T follicular helper cell (primary cell): ENCODE data around the gene MINDY4.

ENCODE experiments used
- DNase-seq: peaks from one replicate; pipeline ENCODE4 v3.0.0-alpha.2; 2020; ENCODE audit warnings: low read depth

The MINDY4 gene

DNA sequence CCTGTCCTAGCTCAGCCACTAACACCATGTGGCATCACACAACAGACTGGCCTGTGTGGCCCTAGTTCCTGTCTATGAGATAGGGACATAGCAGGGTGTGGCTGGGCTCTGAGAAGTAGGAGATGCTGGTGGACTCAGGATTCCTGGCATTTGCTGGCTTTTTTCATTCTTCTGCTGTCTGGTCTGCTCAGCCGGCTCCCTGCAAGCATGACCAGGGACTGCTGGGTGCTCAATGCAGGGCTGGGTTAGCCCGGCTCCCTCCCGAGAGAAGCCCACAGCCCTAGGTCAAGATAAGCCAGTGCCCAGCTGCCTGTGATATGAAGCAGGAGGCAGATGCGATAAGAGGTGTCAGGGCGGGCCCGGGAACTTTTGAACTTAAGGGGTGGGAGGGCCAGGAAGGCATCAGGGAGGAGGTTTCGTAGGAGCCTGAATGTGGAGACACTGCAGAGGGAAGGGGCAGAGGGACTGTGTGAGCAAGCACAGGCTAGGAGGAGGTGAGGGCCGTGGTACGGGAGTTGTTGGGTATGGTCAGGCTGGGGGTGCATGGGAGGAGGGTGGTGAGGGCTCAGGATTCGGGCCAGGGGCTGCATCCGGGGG, 143.9 kb downstream of the MINDY4 start:
- no peak for DNase-seq

DNA sequence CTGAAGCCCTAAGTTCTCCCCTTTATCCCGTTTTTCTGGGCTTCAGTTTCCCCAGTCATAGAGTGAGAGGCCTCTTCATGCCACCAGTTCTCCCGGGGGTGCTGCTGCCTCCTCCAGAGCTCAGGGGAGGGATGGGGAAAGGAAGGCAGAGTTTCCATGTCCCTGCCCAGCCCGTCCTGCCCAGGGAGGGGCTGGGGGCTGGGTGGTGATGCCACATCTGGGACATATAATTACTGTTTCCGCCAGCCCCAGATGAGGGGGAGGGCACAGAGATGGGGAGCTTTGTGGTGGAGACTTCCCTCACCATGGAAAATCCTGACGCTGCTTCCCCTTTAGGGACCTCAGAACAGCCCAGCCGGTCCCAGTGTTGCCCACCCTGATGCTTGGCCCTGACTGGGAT, 144.5 kb downstream of the MINDY4 start:
- DNase-seq: no peak

DNA sequence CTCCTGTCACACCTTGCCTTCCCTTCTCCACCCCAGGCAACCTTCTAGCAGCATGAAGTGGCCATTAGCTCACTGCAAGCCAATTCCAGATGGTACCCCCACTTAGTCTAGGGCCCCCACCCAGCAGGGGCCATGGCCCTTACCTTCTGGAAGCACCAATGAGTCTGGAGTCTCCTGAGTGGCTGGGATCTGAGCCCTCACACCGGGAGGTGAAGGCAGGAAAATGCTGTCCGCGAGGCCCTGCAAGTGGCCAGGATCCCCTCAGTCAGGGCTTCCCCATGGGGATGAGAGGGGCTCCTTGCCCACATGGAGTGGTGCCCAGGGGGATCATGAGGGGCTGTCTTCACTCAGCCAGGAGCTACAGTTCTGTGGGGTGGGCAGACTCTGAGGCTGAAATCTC, 145.0 kb downstream of the MINDY4 start:
- no peak for DNase-seq

DNA sequence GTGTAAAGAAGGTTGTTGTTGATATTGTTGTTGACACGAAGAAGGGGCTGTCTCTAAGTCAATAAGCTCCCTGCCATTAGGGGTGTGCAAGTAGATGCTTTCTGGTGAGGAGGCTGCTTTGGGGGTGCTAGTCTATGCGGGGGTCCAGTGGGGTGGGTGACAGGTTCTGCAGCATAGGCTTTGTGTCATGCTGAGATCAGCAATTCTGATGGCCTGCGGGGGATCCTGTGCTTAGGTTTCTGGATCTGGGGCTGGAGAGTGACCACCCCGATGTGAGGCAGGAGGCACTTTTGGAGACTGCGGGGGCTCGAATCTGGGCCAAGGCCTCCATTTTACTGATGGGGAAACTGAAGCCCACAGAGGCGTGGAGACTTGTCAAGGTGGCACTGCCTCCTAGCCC, 145.6 kb downstream of the MINDY4 start:
- DNase-seq: no peak

DNA sequence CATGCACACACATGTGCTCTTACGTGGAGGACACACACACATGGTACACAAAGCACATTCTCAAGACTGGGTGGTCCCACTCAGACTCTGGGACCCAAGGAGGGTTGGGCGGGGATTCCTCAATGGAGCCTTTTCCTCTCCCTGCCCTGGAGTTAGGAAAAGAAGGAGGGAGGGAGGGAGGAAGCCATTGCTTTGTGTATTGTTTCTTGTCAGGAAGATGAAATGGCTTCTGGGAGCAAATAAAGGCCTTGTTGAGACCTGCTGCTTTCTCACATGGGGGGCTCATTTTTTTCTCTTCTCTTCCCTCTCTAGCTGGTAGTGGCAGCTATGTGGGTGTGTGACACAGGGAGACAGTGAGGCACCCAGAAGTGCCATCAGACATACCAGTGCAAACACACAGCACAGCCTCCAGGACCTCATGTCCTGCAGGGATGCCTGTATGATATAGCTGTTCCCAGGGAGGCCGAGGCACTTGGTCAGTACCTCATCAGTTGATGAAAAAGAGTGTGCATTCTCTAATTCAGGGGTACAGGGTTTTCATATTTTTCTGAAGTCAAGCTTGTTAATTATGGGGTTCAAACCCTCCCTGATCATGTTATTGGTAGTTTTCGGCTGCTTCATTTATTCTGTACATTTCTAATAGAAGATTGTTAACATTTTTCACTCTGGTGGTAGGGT, 146.1 kb downstream of the MINDY4 start:
- DNase-seq: no peak

DNA sequence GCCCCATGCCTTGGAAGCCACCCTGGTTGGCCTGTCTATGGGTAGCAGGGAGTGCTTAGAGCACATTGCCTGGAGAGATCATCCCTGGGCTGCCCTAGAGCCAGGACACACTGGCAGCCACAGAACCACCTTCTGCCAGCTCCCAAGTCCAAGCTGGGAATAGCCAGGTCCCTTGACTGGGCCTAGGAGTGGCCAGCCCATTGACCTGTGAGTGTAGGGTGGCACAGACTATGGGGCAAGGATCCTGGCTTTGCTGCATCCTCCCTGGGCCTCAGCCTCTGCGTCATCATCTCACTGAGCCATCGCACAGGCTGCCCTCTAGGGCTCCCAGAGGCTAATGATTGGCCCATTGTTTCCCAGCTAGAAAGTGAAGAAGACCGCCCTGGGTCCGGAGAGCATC, 147.5 kb downstream of the MINDY4 start:
- DNase-seq: no peak

DNA sequence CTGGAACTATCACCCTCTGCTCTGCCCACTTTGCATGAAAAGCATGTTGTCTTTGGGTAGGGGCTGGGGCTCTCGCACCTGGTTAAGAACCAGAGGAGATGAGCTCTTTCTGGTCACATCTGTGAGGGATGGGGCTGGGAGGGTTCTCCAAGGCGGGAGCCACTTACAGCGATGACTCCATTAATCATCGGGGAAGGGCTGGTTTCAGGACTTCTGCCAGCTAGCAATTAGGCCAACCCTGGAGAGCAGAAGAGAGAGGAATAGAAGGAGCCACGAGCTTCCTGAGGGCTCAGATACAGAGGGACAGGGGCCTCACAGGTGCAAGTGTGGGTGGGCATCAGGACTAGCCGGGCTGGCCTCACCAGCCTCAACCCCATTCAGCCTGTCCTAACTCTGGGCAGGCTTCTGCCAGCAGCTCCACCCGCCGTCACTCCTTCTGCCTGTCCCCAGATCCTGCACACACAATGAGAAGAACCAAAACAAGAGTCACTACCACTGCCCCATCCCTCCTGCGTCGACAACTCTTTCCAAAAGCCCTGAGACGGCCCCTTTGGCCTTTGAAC, 148.9 kb downstream of the MINDY4 start:
- DNase-seq: no peak

DNA sequence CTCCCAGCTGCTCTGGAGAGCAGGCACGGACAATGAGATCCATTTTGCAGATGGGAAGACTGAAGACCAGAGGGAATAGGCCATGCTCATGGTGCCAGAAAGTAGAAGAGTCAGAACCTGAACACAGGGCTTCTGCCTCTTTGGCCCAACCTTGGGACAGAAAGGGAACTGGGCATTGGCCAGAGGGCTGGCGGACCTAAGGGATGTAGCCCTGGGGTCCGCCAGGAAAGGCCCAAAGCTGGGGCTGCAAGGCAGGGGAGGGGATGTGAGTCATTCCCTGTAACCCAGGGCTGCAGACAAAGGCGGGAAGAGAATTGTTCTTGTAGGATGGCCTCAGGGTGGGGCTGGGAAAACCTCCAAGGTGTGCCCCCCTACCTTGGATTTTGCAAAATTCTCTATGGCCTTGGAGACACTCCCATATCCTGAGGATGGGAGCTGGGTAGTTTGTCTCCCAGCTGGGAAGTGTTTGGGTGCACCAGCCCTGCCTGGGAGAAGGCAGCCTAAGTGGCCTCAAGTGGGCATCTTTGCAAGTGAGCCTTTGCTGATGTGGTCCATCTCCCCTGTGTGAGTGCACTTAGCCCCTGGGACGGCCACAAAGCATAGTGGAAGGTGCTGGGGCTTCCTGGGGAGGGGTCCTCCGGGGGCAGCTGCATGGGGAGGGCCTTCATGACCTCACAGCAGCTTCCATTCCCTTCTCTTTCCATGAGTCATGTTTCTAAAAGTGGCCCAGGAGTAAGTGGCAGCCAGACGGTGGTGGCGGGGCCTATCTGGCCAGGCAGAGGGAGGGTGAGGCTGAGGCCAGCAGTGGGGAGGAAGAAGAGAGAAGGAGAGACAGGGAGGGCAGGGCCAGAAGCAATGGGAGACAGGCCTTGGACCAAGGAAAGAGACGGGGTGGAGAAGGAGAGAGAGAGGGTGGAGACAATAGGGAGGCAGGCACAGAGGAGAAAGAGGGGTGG, 149.6 kb downstream of the MINDY4 start:
- no peak for DNase-seq

DNA sequence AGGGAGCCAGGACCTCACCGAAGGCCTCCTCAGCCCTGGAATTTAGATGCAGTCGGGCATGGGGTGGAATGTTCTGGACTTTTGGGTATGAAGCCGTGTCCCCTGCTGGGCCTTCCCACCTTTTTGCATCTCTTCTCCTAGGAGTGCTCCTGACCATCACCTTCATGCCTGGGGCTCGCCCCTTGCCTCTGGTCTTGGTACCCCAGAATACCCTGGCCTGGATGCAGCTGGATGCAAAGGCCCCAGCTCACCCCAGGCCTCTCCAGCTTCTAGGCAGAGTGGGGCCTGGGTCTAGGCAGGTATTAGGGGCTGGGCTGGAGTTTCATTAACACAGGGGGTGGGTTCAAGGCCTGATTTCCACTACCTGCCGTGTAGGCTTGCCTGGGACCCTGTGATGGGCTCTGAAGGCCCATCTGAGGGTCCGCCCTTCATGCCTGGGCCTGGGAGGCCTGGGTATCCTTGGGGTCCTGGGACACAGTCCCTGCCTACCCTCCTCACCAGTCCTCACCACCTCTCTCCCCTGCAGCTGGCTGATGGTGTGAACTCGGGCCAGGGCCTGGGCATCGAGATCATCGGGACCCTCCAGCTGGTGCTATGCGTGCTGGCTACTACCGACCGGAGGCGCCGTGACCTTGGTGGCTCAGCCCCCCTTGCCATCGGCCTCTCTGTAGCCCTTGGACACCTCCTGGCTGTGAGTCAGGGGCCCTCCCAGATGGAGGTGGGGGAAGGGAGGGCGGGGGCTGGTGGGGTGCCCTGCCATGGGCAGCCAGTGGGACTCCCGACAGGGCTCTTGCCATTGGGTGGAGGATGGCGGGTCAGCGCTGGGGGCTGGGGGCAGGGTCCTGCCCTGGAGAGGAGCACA, 150.6 kb downstream of the MINDY4 start:
- DNase-seq: no peak

DNA sequence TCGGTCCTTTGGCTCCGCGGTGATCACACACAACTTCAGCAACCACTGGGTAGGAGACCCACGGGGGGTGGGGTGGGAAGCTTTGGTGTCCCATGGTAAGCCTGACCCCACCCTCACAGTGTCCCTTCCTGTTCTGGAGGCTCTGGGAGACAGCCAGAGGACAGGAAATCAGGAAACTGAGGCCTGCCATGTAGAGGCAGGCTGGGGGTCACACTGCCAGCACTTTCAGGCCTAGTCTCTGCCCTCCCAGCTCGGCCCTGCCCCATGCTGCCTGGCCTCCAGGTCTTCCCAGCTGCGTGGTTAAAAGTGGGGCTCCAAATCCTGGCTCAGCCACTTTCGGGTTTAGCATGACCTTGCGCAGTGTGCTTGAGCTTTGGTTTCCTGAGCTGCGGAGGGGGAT, 151.4 kb downstream of the MINDY4 start:
- no peak for DNase-seq

DNA sequence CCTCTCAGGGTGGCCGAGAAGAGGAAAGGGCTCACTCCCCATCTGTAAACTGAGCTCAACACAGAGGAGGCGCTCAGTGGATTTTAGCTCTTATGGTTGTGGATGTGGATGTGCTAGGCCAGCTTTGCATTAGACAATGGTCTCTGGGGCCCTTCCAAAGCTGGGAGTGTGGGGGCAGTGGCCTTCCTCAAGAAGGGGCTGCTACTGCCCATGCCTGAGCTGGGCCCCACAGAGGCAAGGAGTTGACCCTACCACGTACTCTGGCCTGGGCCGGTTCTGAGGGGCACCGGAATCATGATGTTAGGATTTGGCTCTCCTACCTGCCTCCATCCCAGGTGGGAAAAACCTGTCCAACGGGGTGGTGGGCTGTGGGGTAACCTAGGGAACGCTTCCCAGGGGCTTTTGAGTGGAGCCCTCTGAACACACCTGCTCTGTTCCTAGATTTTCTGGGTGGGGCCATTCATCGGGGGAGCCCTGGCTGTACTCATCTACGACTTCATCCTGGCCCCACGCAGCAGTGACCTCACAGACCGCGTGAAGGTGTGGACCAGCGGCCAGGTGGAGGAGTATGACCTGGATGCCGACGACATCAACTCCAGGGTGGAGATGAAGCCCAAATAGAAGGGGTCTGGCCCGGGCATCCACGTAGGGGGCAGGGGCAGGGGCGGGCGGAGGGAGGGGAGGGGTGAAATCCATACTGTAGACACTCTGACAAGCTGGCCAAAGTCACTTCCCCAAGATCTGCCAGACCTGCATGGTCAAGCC, 152.0 kb downstream of the MINDY4 start:
- no peak for DNase-seq

DNA sequence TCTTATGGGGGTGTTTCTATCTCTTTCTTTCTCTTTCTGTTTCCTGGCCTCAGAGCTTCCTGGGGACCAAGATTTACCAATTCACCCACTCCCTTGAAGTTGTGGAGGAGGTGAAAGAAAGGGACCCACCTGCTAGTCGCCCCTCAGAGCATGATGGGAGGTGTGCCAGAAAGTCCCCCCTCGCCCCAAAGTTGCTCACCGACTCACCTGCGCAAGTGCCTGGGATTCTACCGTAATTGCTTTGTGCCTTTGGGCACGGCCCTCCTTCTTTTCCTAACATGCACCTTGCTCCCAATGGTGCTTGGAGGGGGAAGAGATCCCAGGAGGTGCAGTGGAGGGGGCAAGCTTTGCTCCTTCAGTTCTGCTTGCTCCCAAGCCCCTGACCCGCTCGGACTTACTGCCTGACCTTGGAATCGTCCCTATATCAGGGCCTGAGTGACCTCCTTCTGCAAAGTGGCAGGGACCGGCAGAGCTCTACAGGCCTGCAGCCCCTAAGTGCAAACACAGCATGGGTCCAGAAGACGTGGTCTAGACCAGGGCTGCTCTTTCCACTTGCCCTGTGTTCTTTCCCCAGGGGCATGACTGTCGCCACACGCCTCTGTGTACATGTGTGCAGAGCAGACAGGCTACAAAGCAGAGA, 152.7 kb downstream of the MINDY4 start:
- DNase-seq: no peak

DNA sequence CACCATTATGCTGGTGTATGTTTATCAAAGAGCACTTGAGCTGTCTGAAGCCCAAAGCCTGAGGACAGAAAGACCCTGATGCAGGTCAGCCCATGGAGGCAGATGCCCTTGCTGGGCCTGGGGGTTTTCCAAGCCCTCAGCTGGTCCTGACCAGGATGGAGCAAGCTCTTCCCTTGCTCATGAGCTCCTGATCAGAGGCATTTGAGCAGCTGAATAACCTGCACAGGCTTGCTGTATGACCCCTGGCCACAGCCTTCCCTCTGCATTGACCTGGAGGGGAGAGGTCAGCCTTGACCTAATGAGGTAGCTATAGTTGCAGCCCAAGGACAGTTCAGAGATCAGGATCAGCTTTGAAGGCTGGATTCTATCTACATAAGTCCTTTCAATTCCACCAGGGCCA, 153.4 kb downstream of the MINDY4 start:
- no peak for DNase-seq

DNA sequence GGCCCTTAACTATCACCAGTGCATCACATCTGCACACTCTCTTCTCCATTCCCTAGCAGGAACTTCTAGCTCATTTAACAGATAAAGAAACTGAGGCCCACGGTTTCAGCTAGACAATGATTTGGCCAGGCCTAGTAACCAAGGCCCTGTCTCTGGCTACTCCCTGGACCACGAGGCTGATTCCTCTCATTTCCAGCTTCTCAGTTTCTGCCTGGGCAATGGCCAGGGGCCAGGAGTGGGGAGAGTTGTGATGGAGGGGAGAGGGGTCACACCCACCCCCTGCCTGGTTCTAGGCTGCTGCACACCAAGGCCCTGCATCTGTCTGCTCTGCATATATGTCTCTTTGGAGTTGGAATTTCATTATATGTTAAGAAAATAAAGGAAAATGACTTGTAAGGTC, 153.9 kb downstream of the MINDY4 start:
- DNase-seq: no peak

DNA sequence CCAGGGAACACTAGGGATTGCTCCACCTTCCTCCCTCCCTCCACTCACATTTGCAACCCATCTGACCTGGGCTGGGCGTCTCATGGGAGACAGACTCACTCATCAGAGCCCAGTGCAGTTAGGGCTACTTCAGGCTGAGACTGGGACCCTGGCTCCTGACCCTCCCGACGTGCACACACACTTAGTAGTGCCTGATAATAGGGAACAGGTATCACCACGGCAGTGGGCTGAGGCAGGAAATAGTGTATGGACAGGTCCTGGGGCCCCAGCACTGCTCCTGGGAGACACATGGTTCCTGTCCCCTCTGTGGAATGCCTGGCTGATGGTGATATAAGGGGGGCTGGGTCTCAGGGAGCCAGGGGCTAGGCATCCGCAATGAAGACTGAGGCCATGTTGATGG, 154.7 kb downstream of the MINDY4 start:
- DNase-seq: no peak

DNA sequence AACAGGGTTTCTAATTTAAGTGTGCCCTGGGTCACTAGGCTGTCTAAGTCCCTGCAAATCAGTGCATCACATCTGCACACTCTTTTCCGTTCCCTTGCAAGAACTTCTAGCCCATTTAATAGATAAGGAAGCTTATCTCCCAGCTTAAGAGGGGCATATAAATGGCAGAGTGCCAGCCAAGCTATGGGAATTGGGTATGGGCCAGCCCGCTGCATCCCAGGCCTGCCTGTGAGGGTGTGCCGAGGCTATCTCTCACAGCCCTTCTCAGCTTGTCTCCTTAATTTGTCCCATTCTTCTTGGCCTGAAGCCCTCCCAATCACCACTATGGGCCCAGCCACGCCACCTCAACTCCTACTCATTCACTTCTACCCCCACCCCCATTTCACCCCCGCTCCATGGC, 155.1 kb downstream of the MINDY4 start:
- DNase-seq: no peak

DNA sequence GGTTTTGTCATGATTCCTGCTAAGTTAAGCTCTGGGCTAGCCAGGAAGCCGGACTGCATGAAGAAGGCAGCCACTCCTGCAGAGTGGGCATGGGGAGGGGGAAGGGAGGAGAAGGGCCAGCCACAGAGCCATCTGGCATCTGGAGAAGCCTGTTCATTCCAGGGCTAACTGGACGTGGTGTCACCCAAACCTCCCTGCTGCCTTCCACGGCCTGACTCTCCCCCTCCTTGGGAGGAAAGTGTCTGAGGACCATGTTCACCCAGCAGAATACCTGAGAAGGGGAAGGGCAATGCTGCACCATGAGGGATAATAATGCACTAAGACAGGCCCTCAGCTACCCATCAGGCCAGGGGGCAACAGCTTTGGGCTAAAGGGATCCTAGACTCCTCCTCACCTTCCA, 155.8 kb downstream of the MINDY4 start:
- DNase-seq: no peak

DNA sequence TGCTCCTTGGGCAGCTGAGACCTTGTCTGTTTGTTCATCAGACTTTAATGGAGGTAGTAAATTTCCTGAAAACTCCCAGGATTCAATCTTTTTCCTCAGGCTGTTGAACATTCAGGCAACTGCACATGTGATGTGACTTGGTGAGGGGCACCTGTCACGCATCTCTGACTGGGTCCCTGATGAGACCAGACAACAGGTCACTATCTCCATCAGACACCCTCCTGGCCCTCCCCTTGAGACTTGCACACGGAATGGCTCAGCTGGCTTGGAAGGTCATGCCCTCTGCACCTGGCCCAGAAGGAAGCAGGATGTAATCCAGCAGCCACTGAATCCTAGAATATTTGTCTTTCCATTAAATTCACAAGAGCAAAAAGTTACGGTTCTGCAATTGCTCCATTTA, 156.3 kb downstream of the MINDY4 start:
- no peak for DNase-seq

DNA sequence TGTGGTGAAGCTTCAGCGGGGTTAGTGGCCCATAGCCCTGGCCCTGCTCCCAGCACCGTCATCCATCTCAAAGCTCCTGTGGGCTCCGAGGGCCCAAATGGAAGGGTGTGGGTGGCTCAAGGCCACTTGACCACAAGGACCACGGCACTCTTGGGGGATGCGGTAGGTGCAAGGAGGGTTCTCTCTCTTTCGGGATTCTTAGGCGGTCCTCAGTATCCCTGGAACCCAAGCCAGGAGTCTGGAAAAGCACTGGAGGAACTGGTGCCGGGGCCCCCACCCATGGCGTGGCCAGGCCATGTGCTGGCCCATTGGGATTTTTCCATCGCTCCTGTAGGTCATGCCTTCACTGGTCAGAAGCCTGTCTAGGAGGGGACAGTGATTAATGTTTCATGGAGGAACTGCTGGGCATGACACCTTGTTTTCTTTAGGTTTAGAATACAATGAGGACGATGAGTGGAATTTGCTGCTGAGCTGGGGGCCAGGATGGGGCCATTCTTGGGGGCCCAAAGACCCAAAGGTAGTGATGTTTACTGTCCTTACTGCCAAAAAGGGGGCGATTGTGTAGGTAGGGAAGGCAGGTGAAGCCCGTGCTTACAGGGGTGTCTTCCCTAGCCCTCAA, 157.1 kb downstream of the MINDY4 start:
- no peak for DNase-seq

DNA sequence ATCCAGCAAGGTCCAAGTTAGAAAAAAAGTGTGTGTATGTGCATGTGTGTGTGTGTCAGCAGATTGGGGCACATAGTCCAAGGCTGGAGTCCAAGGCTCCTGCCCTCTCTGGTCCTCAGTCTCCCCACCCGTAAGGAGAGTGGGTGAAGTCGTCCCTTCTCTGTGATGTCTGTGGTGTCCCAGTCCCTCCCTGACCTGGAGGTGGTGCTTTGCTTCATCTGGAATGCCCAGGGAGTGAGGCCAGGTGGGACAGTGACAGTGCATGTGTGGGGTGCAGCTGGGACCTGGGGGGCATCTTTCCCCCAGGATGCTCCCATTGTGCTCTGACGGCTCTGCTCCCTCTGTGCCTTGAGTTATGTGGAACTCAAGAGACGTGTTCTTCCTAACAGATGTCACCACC, 158.5 kb downstream of the MINDY4 start:
- DNase-seq: no peak
